ENCODE data around the gene MYO5B. TPM values are rescaled to one million over a fixed set of nuclear protein-coding genes. Genes with fewer than 3 reads are reported as not detected.
A peak's percentile ranks its signal among the peaks of the same experiment; 100 is the strongest.

Gene MYO5B
- total and polyA plus RNA-seq, 8 donors: 9.0 to 25.5 (median 12.1) TPM

GRCh38 chr18:49862656-49863385 lies 332.1 kb downstream of the MYO5B start:
- H3K27ac ChIP-seq: no peak overlapping the region
- H3K27me3 ChIP-seq: no peaks in the 10 kb centered on the region
- H3K4me1 ChIP-seq: peaks cover 0 to 8% of the 10 kb centered on the region in 2 donors
- H3K4me3 ChIP-seq: no peak overlapping the region
- no peak for DNase-seq
- TF ChIP-seq CTCF (IDR thresholded peaks at IDR 0.05): no peak
- ATAC-seq: no peak
- H3K9me3 ChIP-seq: no peaks in the 10 kb centered on the region
- intact Hi-C loops (cut with DNase I): no loop called here
- no peaks in the 10 kb centered on the region for H3K36me3 ChIP-seq

- no peaks in the 10 kb centered on the region for H3K36me3 ChIP-seq
- no peaks in the 10 kb centered on the region for H3K9me3 ChIP-seq
- H3K4me1 ChIP-seq: peaks cover 0 to 8% of the 10 kb centered on the region in 2 donors
- peak in 1 of 2 donors; percentile 12 for TF ChIP-seq CTCF (IDR thresholded peaks at IDR 0.05)
- H3K4me3 ChIP-seq: no peak overlapping the region
- intact Hi-C loops (cut with DNase I): no loop called here
- no peak overlapping the region for H3K27ac ChIP-seq
- peak in 1 of 4 donors; percentile 19 for DNase-seq
- no peak for ATAC-seq
- H3K27me3 ChIP-seq: no peaks in the 10 kb centered on the region
Observed at GRCh38 chr18:49861659-49862058, 333.3 kb downstream of the MYO5B start.

GRCh38 chr18:49859725-49860124 lies 335.2 kb downstream of the MYO5B start:
- intact Hi-C loops (cut with DNase I): loop anchor here in 1 of 2 donors (10.0 kb wide), 1 partner anchor 295 kb away; the partner anchor contains the start of gene LIPG

GRCh38 chr18:49859021-49859359 lies 336.0 kb downstream of the MYO5B start:
- Histone ChIP-seq H3K36me3 (no peaks in the 10 kb centered on the region), H3K27me3 (no peaks in the 10 kb centered on the region), H3K27ac (peak overlapping the region; percentile 55 to 68), H3K9me3 (no peaks in the 10 kb centered on the region), H3K4me1 (peaks cover 0 to 8% of the 10 kb centered on the region in 2 donors), H3K4me3 (no peak overlapping the region)
- peak in 1 of 2 donors; percentile 8 for TF ChIP-seq CTCF (IDR thresholded peaks at IDR 0.05)
- peak; percentile 72 for ATAC-seq
- intact Hi-C loops (cut with DNase I): loop anchor here in 1 of 2 donors (10.0 kb wide), 1 partner anchor 294 kb away; the partner anchor contains the start of gene LIPG
- no peak for DNase-seq

More at GRCh38 chr18:49859725-49860124, 335.2 kb downstream of the MYO5B start:
- peak overlapping the region; percentile 55 to 68 for H3K27ac ChIP-seq
- no peak overlapping the region for H3K4me3 ChIP-seq
- peak; percentile 48 for ATAC-seq
- no peak for TF ChIP-seq CTCF (IDR thresholded peaks at IDR 0.05)
- no peaks in the 10 kb centered on the region for H3K27me3 ChIP-seq
- no peaks in the 10 kb centered on the region for H3K36me3 ChIP-seq
- peaks cover 0 to 8% of the 10 kb centered on the region in 2 donors for H3K4me1 ChIP-seq
- H3K9me3 ChIP-seq: no peaks in the 10 kb centered on the region
- no peak for DNase-seq

GRCh38 chr18:49858309-49859020 lies 336.5 kb downstream of the MYO5B start:
- Histone ChIP-seq H3K36me3 (no peaks in the 10 kb centered on the region), H3K27me3 (no peaks in the 10 kb centered on the region), H3K9me3 (no peaks in the 10 kb centered on the region), H3K4me3 (no peak overlapping the region), H3K4me1 (peaks cover 0 to 8% of the 10 kb centered on the region in 2 donors), H3K27ac (peak overlapping the region; percentile 43 to 68)
- peak; percentile 76 to 94 for TF ChIP-seq CTCF (IDR thresholded peaks at IDR 0.05)
- DNase-seq (peak in 3 of 4 donors; percentile 55 to 84 (median 58)), ATAC-seq (peak; percentile 89)
- intact Hi-C loops (cut with DNase I): loop anchor here in 1 of 2 donors (10.0 kb wide), 1 partner anchor 294 kb away; the partner anchor contains the start of gene LIPG
